ENCODE data around the gene FAM13A. TPM values are rescaled to one million over a fixed set of nuclear protein-coding genes. Genes with fewer than 3 reads are reported as not detected.

The FAM13A gene
- total and polyA plus RNA-seq, 2 of the 13 experiments (the other 11 are each of a cell fraction or from before 2014, with no cell fraction given) = 1.2 to 36.2 TPM

DNA sequence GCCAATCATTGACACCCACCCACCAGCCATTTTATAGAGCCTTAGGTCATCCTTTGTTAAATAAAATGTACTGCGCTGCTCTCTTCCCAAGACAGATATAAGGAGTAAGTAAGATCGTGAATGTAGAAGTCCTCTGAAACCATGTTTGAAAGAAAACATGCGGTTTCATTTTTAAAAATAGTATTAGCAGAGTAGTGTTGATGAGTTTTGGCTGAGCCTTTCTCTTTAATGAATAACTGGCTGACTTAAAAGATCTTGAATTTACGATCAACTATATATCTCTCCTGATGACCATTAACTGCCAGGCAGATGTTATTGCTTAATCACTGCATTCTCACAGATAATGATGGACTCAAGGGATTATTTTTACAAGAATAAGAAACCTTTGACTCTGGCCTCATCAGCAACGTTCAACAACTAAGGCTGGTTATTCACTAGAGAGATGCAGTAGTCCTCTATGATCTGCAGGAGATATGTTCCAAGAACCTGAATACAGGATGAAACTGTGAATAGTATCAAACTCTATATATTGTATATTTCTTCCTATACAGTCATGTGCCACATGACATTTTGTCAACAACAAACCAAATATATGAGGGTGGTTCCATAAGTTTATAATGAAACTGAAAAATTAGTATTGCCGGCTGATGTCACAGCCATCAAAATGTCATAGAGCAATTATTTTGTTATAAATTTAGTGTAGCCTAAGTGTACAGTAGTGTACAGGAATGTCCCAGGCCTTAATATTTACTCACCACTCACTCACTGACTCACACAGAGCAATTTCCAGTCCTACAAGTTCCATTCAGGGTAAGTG is 80.8 kb downstream of the FAM13A start:
- BruUV-seq (replicated peaks) = no TSS peak
- ATAC-seq (no peak), FAIRE-seq (no peak), DNase-seq (ENCODE audit: low spot score) (no peak)
- Histone ChIP-seq H4K20me1 (ENCODE audit: insufficient read depth, low read length) (no peaks in the 10 kb centered on the region), H3K4me1 (ENCODE audit: insufficient read depth, low read length) (no peaks in the 10 kb centered on the region), H3K4me2 (ENCODE audit: low read depth, low read length) (no peak overlapping the region), H3K36me3 (replicated peaks in 1 of 2; ENCODE audit: control insufficient read depth in 1 of 2, insufficient read depth in 2 of 2, low read length in 2 of 2) (no peaks in the 10 kb centered on the region), H3K9me3 (ENCODE audit: low read length) (no peaks in the 10 kb centered on the region), H3K27ac (ENCODE audit: extremely low read length, insufficient read depth, low read length) (no peak overlapping the region), H3K9ac (ENCODE audit: insufficient read depth, low read depth, low read length) (no peak overlapping the region), H3K27me3 (ENCODE audit: control insufficient read depth in 1 of 2, insufficient read depth in 2 of 2, low read length in 2 of 2) (no peaks in the 10 kb centered on the region), H2AFZ (ENCODE audit: low read length) (no peak overlapping the region), H3K4me3 (replicated peaks in 1 of 3; ENCODE audit: insufficient read depth in 1 of 3, low read depth in 2 of 3, low read length in 3 of 3) (no peak overlapping the region), H3K79me2 (ENCODE audit: insufficient read depth, low read length) (no peaks in the 10 kb centered on the region)
- CTCF ChIA-PET (ENCODE audit: low intra/inter-chr PET ratio, low total read pairs) = no interaction called here
- in situ Hi-C loops (cut with HindIII; ENCODE audit: extremely low pct_ligation_motif_present, low pct_unique_long_range_greater_than_20kb) (no loop called here), intact Hi-C loops (cut with micrococcal nuclease; ENCODE audit: unreplicated experiment) (no loop called here)
- TF ChIP-seq MEIS2 (CRISPR knock-in tag; IDR thresholded peaks at IDR 0.05) = no peak
- no peak for TF ChIP-seq ZNF367 (CRISPR knock-in tag; IDR thresholded peaks at IDR 0.05; ENCODE audit: borderline replicate concordance)
- TF ChIP-seq RELA (CRISPR knock-in tag; IDR thresholded peaks at IDR 0.05) = no peak
- no peak for TF ChIP-seq HOXD1 (CRISPR knock-in tag; IDR thresholded peaks at IDR 0.05)
- POLR2A ChIA-PET = no interaction called here
- WGBS (ENCODE audit: low lambda C conversion rate) = 66% methylated on average over 6 of the region's 6 CpGs

GRCh38 chr4:88971536-88971935 is 85.4 kb downstream of the FAM13A start:
- H3K27ac ChIP-seq (ENCODE audit: extremely low read length, insufficient read depth, low read length) = no peak overlapping the region
- DNase-seq (ENCODE audit: low spot score) (no peak), FAIRE-seq (no peak), ATAC-seq (no peak)
- intact Hi-C loops (cut with micrococcal nuclease; ENCODE audit: unreplicated experiment) = no loop called here
- no peaks in the 10 kb centered on the region for H4K20me1 ChIP-seq (ENCODE audit: insufficient read depth, low read length)
- no peaks in the 10 kb centered on the region for H3K9me3 ChIP-seq (ENCODE audit: low read length)
- in situ Hi-C loops (cut with HindIII; ENCODE audit: extremely low pct_ligation_motif_present, low pct_unique_long_range_greater_than_20kb) = no loop called here
- WGBS (ENCODE audit: low lambda C conversion rate) = 82% methylated on average over 1 of the region's 1 CpG
- CTCF ChIA-PET (ENCODE audit: low intra/inter-chr PET ratio, low total read pairs) = no interaction called here
- TF ChIP-seq, protein P1, sequence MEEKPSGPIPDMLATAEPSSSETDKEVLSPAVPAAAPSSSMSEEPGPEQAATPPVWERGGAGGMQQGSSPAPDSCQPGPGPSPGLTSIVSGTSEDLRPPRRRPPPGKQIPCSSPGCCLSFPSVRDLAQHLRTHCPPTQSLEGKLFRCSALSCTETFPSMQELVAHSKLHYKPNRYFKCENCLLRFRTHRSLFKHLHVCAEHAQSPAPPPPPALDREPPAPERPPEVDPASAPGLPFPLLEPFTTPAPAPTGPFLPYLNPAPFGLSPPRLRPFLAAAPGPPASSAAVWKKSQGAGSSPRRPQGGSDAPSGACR (CRISPR knock-in tag; IDR thresholded peaks at IDR 0.05) = no peak
- TF ChIP-seq ELF3 (CRISPR knock-in tag; IDR thresholded peaks at IDR 0.05) (no peak), NCOR1 (IDR thresholded peaks at IDR 0.05; ENCODE audit: borderline replicate concordance, low read length) (no peak), CC2D1A (CRISPR knock-in tag; IDR thresholded peaks at IDR 0.05) (no peak), ZNF891 (CRISPR knock-in tag; IDR thresholded peaks at IDR 0.05) (no peak), ZFP36L1 (CRISPR knock-in tag; IDR thresholded peaks at IDR 0.05) (no peak), HNRNPH1 (optimal IDR thresholded peaks at IDR 0.05; ENCODE audit: low read depth, low read length) (no peak)
- H3K4me1 ChIP-seq (ENCODE audit: insufficient read depth, low read length) = peaks cover 26% of the 10 kb centered on the region
- no TSS peak for BruUV-seq (replicated peaks)
- no peaks in the 10 kb centered on the region for H3K36me3 ChIP-seq (replicated peaks in 1 of 2; ENCODE audit: control insufficient read depth in 1 of 2, insufficient read depth in 2 of 2, low read length in 2 of 2)
- H3K4me2 ChIP-seq (ENCODE audit: low read depth, low read length) = no peak overlapping the region
- H3K4me3 ChIP-seq (replicated peaks in 1 of 3; ENCODE audit: insufficient read depth in 1 of 3, low read depth in 2 of 3, low read length in 3 of 3) = no peak overlapping the region
- no peaks in the 10 kb centered on the region for H3K79me2 ChIP-seq (ENCODE audit: insufficient read depth, low read length)
- H3K27me3 ChIP-seq (ENCODE audit: control insufficient read depth in 1 of 2, insufficient read depth in 2 of 2, low read length in 2 of 2) = no peaks in the 10 kb centered on the region
- no peak overlapping the region for H3K9ac ChIP-seq (ENCODE audit: insufficient read depth, low read depth, low read length)
- no peak overlapping the region for H2AFZ ChIP-seq (ENCODE audit: low read length)
- POLR2A ChIA-PET = no interaction called here
